ENCODE results near the gene FBXO31. TPM values are rescaled to one million over a fixed set of nuclear protein-coding genes. Genes with fewer than 3 reads are reported as not detected.

The FBXO31 gene
- total and polyA plus RNA-seq, 8 donors, result 6.4 to 1,171 (median 23.8) TPM

DNA sequence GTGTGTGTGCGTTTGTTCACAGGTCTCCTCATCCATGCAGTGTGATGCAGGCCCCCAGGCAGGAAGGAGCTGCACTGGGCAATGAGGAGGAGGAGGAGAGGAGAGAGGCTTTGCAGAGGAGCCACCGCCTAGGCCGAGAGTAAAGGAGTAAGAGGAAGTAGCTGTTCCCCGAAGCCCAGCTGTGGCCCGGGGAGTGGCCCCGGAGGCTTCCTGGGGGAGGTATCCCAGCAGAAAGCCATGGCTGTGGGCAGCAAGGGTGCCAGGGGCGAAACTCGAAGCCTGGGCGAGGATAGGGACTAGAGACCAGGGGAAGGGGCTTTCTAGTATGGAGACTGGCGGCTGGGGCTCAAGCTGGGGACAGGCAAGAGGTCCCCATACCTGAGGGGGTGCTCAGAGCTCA lies 78.6 kb downstream of the FBXO31 start:
- H3K27ac ChIP-seq, result no peak overlapping the region
- no peak for TF ChIP-seq EP300 (IDR thresholded peaks at IDR 0.05)
- no peak for TF ChIP-seq POLR2A (IDR thresholded peaks at IDR 0.05)
- TF ChIP-seq POLR2AphosphoS5 (IDR thresholded peaks at IDR 0.05), result no peak
- TF ChIP-seq, protein P1, sequence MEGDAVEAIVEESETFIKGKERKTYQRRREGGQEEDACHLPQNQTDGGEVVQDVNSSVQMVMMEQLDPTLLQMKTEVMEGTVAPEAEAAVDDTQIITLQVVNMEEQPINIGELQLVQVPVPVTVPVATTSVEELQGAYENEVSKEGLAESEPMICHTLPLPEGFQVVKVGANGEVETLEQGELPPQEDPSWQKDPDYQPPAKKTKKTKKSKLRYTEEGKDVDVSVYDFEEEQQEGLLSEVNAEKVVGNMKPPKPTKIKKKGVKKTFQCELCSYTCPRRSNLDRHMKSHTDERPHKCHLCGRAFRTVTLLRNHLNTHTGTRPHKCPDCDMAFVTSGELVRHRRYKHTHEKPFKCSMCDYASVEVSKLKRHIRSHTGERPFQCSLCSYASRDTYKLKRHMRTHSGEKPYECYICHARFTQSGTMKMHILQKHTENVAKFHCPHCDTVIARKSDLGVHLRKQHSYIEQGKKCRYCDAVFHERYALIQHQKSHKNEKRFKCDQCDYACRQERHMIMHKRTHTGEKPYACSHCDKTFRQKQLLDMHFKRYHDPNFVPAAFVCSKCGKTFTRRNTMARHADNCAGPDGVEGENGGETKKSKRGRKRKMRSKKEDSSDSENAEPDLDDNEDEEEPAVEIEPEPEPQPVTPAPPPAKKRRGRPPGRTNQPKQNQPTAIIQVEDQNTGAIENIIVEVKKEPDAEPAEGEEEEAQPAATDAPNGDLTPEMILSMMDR (IDR thresholded peaks at IDR 0.05), result no peak
- no peaks in the 10 kb centered on the region for H3K4me1 ChIP-seq
- no peak for DNase-seq
- H3K36me3 ChIP-seq, result peaks cover 0 to 11% (median 0%) of the 10 kb centered on the region in 4 donors
- H3K27me3 ChIP-seq, result peaks cover 0 to 3% (median 0%) of the 10 kb centered on the region in 3 donors
- WGBS, 5 donors, result 69 to 79% (median 76%) methylated on average over 10 of the region's 10 CpGs
- intact Hi-C loops (cut with DNase I; ENCODE audit: low total_unique reads), result no loop called here
- no peak overlapping the region for H3K4me3 ChIP-seq
- H3K9me3 ChIP-seq, result peaks cover 0 to 4% (median 2%) of the 10 kb centered on the region in 4 donors

DNA sequence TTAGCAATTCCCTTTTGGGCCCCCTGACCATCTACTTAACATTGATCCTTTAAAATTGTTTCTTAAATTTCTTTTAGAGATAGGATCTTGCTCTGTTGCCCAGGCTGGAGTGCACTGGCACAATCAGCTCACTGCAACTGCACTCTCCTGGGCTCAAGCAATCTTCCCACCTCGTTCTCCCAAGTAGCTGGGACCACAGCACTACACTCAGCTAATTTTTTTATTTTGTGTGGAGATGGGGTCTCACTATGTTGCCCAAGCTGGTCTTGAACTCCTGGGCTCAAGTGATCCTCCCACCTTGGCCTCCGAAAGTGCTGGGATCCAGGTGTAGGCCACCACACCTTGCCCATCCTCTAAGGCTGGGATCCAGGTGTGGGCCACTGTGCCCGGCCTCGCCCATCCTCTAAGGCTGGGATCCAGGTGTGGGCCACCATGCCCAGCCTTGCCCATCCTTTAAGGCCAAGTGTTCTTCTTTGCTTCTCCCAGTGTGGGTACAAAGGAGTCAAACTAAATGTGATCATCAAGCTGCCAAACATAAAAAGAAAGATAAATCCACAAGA lies 79.5 kb downstream of the FBXO31 start:
- H3K4me1 ChIP-seq, result no peaks in the 10 kb centered on the region
- intact Hi-C loops (cut with DNase I; ENCODE audit: low total_unique reads), result no loop called here
- peaks cover 0 to 3% (median 0%) of the 10 kb centered on the region in 3 donors for H3K27me3 ChIP-seq
- no peak for TF ChIP-seq POLR2A (IDR thresholded peaks at IDR 0.05)
- no peak for TF ChIP-seq EP300 (IDR thresholded peaks at IDR 0.05)
- WGBS, 5 donors, result 91 to 96% (median 95%) methylated on average over 4 of the region's 4 CpGs
- H3K36me3 ChIP-seq, result peaks cover 0 to 14% (median 0%) of the 10 kb centered on the region in 4 donors
- no peak overlapping the region for H3K4me3 ChIP-seq
- H3K27ac ChIP-seq, result no peak overlapping the region
- DNase-seq, result no peak
- H3K9me3 ChIP-seq, result peaks cover 0 to 4% (median 2%) of the 10 kb centered on the region in 4 donors

DNA sequence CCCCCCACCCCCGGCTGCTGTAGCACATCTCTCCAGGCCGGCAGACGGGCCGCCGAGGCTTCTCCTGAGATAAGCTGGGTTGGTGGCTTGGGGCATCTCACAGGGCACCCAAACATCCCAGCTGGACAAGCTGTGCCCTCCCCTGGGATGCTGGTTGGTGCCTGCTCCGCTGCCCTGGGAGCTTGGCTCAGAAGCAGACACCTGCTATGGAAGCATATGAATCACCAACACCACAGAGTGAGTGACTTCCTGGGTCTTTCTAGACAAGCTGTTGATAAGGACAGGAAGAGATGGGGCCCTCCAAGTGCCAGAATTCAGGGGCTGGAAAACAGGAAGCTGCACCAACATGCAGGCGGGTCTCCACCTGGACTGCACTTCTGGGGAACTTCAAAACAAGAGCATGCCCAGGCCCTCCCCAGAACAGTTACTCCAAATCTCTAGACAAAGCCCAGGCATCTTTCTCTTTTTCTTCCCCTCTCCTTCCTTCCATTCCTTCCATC lies 80.1 kb downstream of the FBXO31 start:
- 75 to 94% (median 86%) methylated on average over 5 to 7 of the region's 7 CpGs for WGBS, 5 donors
- H3K4me3 ChIP-seq, result no peak overlapping the region
- TF ChIP-seq EP300 (IDR thresholded peaks at IDR 0.05), result no peak
- TF ChIP-seq, protein P1 (IDR thresholded peaks at IDR 0.05), result no peak
- TF ChIP-seq POLR2A (IDR thresholded peaks at IDR 0.05), result no peak
- no peak for TF ChIP-seq POLR2AphosphoS5 (IDR thresholded peaks at IDR 0.05)
- H3K27me3 ChIP-seq, result peaks cover 0 to 3% (median 0%) of the 10 kb centered on the region in 3 donors
- H3K9me3 ChIP-seq, result peaks cover 0 to 4% (median 2%) of the 10 kb centered on the region in 4 donors
- H3K27ac ChIP-seq, result no peak overlapping the region
- no peak for DNase-seq
- H3K4me1 ChIP-seq, result no peaks in the 10 kb centered on the region
- peaks cover 0 to 20% (median 0%) of the 10 kb centered on the region in 4 donors for H3K36me3 ChIP-seq
- intact Hi-C loops (cut with DNase I; ENCODE audit: low total_unique reads), result no loop called here

DNA sequence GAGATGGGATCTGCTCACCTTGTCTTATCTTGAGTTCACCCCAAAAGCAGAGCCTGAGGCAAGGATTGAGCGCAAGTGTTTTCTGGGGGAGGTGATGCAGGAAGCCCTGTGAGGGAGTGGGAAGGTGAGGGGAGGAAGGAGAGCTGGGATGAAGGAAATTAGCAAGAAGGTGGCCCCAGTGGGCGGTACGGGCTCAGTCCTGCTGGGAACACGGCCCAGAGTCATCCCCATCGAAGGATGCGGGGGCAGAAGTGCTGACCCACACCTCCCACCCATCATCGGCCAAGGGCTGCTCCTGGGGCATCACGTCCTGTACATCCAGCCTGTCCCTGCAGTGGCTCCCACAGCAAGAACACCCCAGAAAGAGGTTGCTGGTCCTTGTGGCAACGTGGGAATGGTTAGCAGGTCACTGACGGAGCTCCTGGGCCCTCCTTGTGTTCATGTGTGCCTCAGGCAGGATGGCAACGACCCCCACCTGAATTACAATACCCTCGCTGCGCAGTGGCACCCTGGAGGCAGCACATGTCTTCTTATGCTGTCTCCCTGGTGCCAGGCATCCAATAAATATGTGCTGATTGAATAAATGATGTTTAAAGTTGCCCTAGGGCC lies 84.6 kb downstream of the FBXO31 start:
- Histone ChIP-seq H3K4me1 (no peaks in the 10 kb centered on the region), H3K4me3 (no peak overlapping the region), H3K36me3 (peaks cover 0 to 22% (median 0%) of the 10 kb centered on the region in 4 donors), H3K27ac (no peak overlapping the region), H3K9me3 (no peaks in the 10 kb centered on the region), H3K27me3 (no peaks in the 10 kb centered on the region)
- TF ChIP-seq, protein P1 (IDR thresholded peaks at IDR 0.05), result no peak
- no peak for TF ChIP-seq EP300 (IDR thresholded peaks at IDR 0.05)
- TF ChIP-seq POLR2A (IDR thresholded peaks at IDR 0.05), result no peak
- TF ChIP-seq POLR2AphosphoS5 (IDR thresholded peaks at IDR 0.05), result no peak
- DNase-seq, result no peak
- intact Hi-C loops (cut with DNase I; ENCODE audit: low total_unique reads), result no loop called here
- WGBS, 5 donors, result 75 to 92% (median 89%) methylated on average over 13 of the region's 13 CpGs
